KMS-11 (cell line): ENCODE data around the gene BNC1.

Source experiments
- H2AFZ ChIP-seq: fragments of 200-600 bp; sonication (generic); 2 replicates; pipeline ENCODE4 v1.6.1; 2016; ENCODE audit warnings: antibody characterized with exemption, mixed run types, low read depth
- H3K27ac ChIP-seq: fragments of 200-600 bp; sonication (generic); 2 replicates; pipeline ENCODE4 v1.6.1; 2016; ENCODE audit warnings: mild to moderate bottlenecking, mixed run types
- H3K27me3 ChIP-seq: fragments of 200-600 bp; sonication (generic); 2 replicates; pipeline ENCODE4 v1.6.1; 2017; ENCODE audit warnings: mild to moderate bottlenecking, low read depth, mixed run types, moderate library complexity; ENCODE audit not compliant: insufficient read depth
- H3K36me3 ChIP-seq: fragments of 200-600 bp; sonication (generic); 2 replicates; pipeline ENCODE4 v1.6.1; 2017; ENCODE audit warnings: mild to moderate bottlenecking, mixed run types; ENCODE audit not compliant: insufficient read depth
- H3K4me1 ChIP-seq: fragments of 200-600 bp; sonication (generic); 2 replicates; pipeline ENCODE4 v1.6.1; 2016; ENCODE audit warnings: mild to moderate bottlenecking, low read depth, mixed run types; ENCODE audit not compliant: poor library complexity, severe bottlenecking
- H3K4me2 ChIP-seq: fragments of 200-600 bp; sonication (generic); 2 replicates; pipeline ENCODE4 v1.7.0; 2016; ENCODE audit warnings: mild to moderate bottlenecking, mixed run types
- H3K4me3 ChIP-seq: fragments of 200-600 bp; sonication (generic); IDR thresholded peaks from 2 replicates; pipeline ENCODE4 v1.6.1; 2017; ENCODE audit warnings: low read depth, low read length, mixed read lengths; ENCODE audit not compliant: insufficient read depth
- H3K79me2 ChIP-seq: fragments of 200-600 bp; sonication (generic); 2 replicates; pipeline ENCODE4 v1.6.1; 2016; ENCODE audit warnings: low read depth, mixed run types; ENCODE audit not compliant: insufficient read depth
- H3K9ac ChIP-seq: fragments of 200-600 bp; sonication (generic); 2 replicates; pipeline ENCODE4 v1.6.1; 2016; ENCODE audit warnings: mild to moderate bottlenecking, mixed run types
- H4K20me1 ChIP-seq: fragments of 200-600 bp; sonication (generic); 2 replicates; pipeline ENCODE4 v1.6.1; 2016; ENCODE audit warnings: mild to moderate bottlenecking, mixed run types; ENCODE audit not compliant: insufficient read depth
- TF ChIP-seq, protein P1 (sequence below): fragments of 200-600 bp; sonication (generic); conservative IDR thresholded peaks from 2 replicates; pipeline ENCODE4 v1.6.1; 2017; ENCODE audit warnings: low read depth, mild to moderate bottlenecking, antibody characterized with exemption, low read length, moderate library complexity, mixed read lengths

The BNC1 gene

DNA sequence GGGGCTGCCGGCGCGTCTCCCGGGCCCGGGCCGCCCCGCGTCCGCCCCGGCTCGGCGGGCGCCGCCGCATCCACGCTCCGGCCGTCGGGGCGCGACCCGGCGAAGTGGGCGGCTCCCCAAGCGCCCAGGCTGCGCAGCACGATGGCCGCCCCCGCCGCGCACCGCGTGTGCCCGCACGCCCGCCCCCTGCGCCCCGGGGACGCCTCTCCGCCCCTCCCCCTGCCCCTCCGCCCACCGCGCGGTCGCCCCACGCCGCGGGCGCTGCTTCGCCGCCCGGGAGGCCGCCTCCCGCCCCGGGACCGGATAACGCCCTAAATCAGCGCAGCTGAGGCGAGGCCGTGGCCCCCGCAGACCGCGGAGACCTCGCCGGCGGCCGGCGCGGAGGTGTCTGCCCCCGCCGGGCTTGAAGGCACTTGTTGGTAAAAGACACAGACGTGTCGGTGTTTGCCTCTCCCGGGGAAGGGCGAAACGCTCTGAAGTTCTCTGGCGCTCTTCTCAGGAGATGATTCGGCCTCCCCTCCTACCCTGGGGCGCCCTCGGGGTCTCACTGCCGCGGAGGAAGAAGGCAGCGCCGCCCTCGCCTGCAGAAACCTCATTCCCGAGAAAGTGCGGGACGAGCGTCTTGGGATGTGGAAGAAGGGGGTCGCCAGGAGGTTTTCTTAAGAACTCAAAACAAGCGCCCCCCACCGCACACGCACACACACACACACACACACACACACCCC, at the start of gene BNC1:
BNC1 (minus strand) TSS at position 106 of the 725 bp plus-strand sequence; CDS start at position 70, 36 bp downstream.
- TF ChIP-seq, protein P1, sequence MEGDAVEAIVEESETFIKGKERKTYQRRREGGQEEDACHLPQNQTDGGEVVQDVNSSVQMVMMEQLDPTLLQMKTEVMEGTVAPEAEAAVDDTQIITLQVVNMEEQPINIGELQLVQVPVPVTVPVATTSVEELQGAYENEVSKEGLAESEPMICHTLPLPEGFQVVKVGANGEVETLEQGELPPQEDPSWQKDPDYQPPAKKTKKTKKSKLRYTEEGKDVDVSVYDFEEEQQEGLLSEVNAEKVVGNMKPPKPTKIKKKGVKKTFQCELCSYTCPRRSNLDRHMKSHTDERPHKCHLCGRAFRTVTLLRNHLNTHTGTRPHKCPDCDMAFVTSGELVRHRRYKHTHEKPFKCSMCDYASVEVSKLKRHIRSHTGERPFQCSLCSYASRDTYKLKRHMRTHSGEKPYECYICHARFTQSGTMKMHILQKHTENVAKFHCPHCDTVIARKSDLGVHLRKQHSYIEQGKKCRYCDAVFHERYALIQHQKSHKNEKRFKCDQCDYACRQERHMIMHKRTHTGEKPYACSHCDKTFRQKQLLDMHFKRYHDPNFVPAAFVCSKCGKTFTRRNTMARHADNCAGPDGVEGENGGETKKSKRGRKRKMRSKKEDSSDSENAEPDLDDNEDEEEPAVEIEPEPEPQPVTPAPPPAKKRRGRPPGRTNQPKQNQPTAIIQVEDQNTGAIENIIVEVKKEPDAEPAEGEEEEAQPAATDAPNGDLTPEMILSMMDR = no peak
- Histone ChIP-seq H3K27me3 (no peaks in the 10 kb centered on the region), H3K27ac (no peak within 1 kb of the TSS), H3K4me3 (no peak within 1 kb of the TSS), H3K9ac (no peak within 1 kb of the TSS), H2AFZ (no peak within 1 kb of the TSS), H3K4me2 (no peak within 1 kb of the TSS), H3K36me3 (no peaks in the 10 kb centered on the region), H3K4me1 (no peaks in the 10 kb centered on the region), H4K20me1 (no peaks in the 10 kb centered on the region), H3K79me2 (no peaks in the 10 kb centered on the region)

- Histone ChIP-seq H3K4me2 (no peak overlapping the region), H3K36me3 (no peaks in the 10 kb centered on the region), H3K9ac (no peak overlapping the region), H4K20me1 (no peaks in the 10 kb centered on the region), H3K4me1 (no peaks in the 10 kb centered on the region), H3K27me3 (no peaks in the 10 kb centered on the region), H3K79me2 (no peaks in the 10 kb centered on the region), H2AFZ (no peak overlapping the region), H3K27ac (no peak overlapping the region), H3K4me3 (no peak overlapping the region)
- TF ChIP-seq, protein P1 = no peak
Observed at GRCh38 chr15:83327041-83327440, 42.6 kb upstream of the BNC1 start.

- no peaks in the 10 kb centered on the region for H3K79me2 ChIP-seq
- no peaks in the 10 kb centered on the region for H3K4me1 ChIP-seq
- H3K9ac ChIP-seq = no peak overlapping the region
- no peak overlapping the region for H2AFZ ChIP-seq
- H3K27me3 ChIP-seq = no peaks in the 10 kb centered on the region
- H3K36me3 ChIP-seq = no peaks in the 10 kb centered on the region
- H3K4me3 ChIP-seq = no peak overlapping the region
- no peak overlapping the region for H3K27ac ChIP-seq
- no peak overlapping the region for H3K4me2 ChIP-seq
- TF ChIP-seq, protein P1 = no peak
- no peaks in the 10 kb centered on the region for H4K20me1 ChIP-seq
Observed at GRCh38 chr15:83324799-83325198, 40.3 kb upstream of the BNC1 start.

DNA sequence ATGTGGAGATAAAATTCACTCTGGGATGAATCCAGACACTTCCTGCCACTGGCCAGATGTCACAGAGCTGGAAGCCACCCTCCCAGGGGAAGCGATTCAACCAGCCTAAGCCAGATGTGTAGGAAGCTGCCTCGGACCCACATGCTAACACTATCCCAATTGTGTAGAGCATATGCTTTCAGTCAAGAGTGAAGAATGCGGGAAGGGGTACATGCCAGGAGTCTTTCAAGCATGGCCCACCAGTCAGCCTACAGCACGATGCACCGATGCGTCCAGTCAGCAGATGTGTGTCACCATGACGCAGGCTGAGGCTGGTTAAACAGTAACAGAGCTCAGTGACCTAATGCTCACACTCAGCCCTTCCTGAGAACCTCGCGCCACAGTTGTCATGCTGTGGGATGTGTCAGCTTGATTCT, 38.8 kb upstream of the BNC1 start:
- H2AFZ ChIP-seq = no peak overlapping the region
- H3K4me1 ChIP-seq = no peaks in the 10 kb centered on the region
- TF ChIP-seq, protein P1 = no peak
- no peaks in the 10 kb centered on the region for H3K36me3 ChIP-seq
- no peak overlapping the region for H3K27ac ChIP-seq
- H3K4me2 ChIP-seq = no peak overlapping the region
- H3K27me3 ChIP-seq = no peaks in the 10 kb centered on the region
- no peaks in the 10 kb centered on the region for H3K79me2 ChIP-seq
- H3K9ac ChIP-seq = no peak overlapping the region
- no peaks in the 10 kb centered on the region for H4K20me1 ChIP-seq
- H3K4me3 ChIP-seq = no peak overlapping the region
